HEK293T (cell line): ENCODE data around the gene INSL4.

ENCODE experiments used
- FOXM1 ChIP-seq: fragments of 450-650 bp; IDR thresholded peaks from 2 replicates; pipeline ENCODE4 v1.6.1; 2017; ENCODE audit warnings: mild to moderate bottlenecking, borderline replicate concordance
- SP1 ChIP-seq: fragments of 450-650 bp; IDR thresholded peaks from 2 replicates; pipeline ENCODE4 v1.6.1; 2017

DNA sequence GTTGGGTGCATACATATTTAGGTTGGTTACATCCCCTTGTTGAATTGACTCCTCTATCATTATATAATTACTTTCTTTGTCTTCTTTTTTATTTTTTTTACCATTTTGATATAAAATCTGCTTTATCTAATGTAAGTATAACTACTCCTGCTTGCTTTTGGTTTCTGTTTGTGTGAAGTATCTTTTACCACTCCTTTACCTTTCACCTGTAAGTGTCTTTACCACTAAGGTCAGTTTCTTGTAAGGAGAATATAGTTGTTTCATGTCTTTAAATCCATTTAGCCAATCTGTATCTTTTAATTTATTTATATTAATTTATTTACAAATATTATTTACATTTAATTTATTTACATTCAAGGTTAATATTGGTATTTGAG, 33.0 kb downstream of the INSL4 start:
- TF ChIP-seq FOXM1 (no peak), SP1 (no peak)
